Left lung (tissue), 10 donors: Measurements from ENCODE around the gene GNA15. TPM values are rescaled to one million over a fixed set of nuclear protein-coding genes. Genes with fewer than 3 reads are reported as not detected.
"Not testable (repeated sequence)": the region's sequence is repeated elsewhere in the genome, so short reads cannot be mapped to it uniquely, and the experiment has no call there.

Experiments
- ATAC-seq: fragments of 200-7000 bp; cut with Tn5 transposase; one replicate; pipeline ENCODE4 v1.9.1; 2020; ENCODE audit warnings: moderate library complexity
- DNase-seq, 4 donors: peaks; one replicate each; pipeline ENCODE4 v3.0.0-alpha.2; 2013 to 2020
- H3K27ac ChIP-seq, 2 donors: fragments of 200-600 bp; sonication (generic) in 1 of 2; one replicate each; pipeline versions ENCODE4 v1.5.0 to v1.8.0; 2020 to 2021
- H3K27me3 ChIP-seq, 2 donors: fragments of 200-600 bp; sonication (generic) in 1 of 2; one replicate each; pipeline versions ENCODE4 v1.5.0 to v1.8.0; 2020 to 2021
- H3K36me3 ChIP-seq, 2 donors: fragments of 200-600 bp; sonication (generic) in 1 of 2; one replicate each; pipeline versions ENCODE4 v1.5.0 to v1.8.0; 2020 to 2021
- H3K4me1 ChIP-seq, 2 donors: fragments of 200-600 bp; one replicate each; pipeline ENCODE4 v1.8.0; 2021
- H3K4me3 ChIP-seq, 2 donors: fragments of 200-600 bp; sonication (generic) in 1 of 2; one replicate each; pipeline versions ENCODE4 v1.5.0 to v1.8.0; 2020 to 2021; ENCODE audit warnings: mild to moderate bottlenecking in 1 of 2
- H3K9me3 ChIP-seq, 2 donors: fragments of 200-600 bp; sonication (generic) in 1 of 2; one replicate each; pipeline versions ENCODE4 v1.5.0 to v1.8.0; 2020 to 2021
- CTCF ChIP-seq, 2 donors: fragments of 200-600 bp; sonication (generic) in 1 of 2; IDR thresholded peaks; one replicate each; pipeline versions ENCODE4 v1.5.0 to v1.8.0; 2021; ENCODE audit warnings: antibody characterized with exemption in 2 of 2
- intact Hi-C, 2 donors: fragments of 100-400 bp; cut with DNase I; formaldehyde crosslinking; loops; one replicate each; pipeline versions ENCODE4 v1.11.2 to v1.14.2; 2022
- polyA plus RNA-seq, 6 donors: library from polyadenylated mRNA; unstranded; fragments of 120-200 nt; gene quantifications; one replicate each; pipeline ENCODE4 v1.2.1, GENCODE V29; 2013; ENCODE audit not compliant: insufficient read length in 6 of 6
- total RNA-seq, 2 donors: library from RNA; stranded (reverse); fragmentation: NEBNext Ultra II Directional; extraction: Animal tissue kit (Norgen Biotek cat#: 25700); gene quantifications; one replicate each; pipeline ENCODE4 v1.2.1, GENCODE V29; 2021
- donor health status: DM: no; HTN: yes; CAD: no.
- donor health status: DM: no; HTN: no; CAD: no.

GNA15 gene
- total and polyA plus RNA-seq, 8 donors: 1.8 to 35.9 (median 2.8) TPM

DNA sequence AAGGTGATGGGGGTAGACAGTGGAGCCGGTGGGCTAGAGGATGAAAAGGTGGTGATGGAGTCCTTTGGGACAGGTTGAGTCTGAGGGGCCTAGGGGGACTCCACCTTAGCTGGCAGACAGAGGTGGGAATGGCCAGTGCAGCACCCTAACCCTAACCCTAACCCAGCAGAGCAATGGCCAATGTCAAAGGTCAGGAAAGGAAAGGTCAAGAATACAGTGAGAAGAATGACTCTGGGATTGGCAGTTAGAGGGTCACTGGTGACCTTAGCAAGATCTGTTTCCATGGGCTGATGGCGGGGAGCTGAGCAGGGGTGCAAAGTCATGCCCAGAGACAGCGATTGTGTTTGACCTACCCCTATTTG, 16.6 kb downstream of the GNA15 start:
- intact Hi-C loops: no loop called here
- Histone ChIP-seq H3K4me1 (peaks cover 0 to 30% of the 10 kb centered on the region in 2 donors), H3K4me3 (no peak overlapping the region), H3K9me3 (no peaks in the 10 kb centered on the region), H3K27me3 (no peaks in the 10 kb centered on the region), H3K36me3 (peaks cover 0 to 70% of the 10 kb centered on the region in 2 donors), H3K27ac (peak overlapping the region in 1 of 2 donors; percentile 23)
- no peak for TF ChIP-seq CTCF (IDR thresholded peaks at IDR 0.05)
- ATAC-seq: no peak
- DNase-seq: no peak

GRCh38 chr19:3153286-3154230, 17.7 kb downstream of the GNA15 start:
- intact Hi-C loops: no loop called here
- ATAC-seq: no peak
- no peak overlapping the region for H3K4me3 ChIP-seq
- no peaks in the 10 kb centered on the region for H3K27me3 ChIP-seq
- H3K27ac ChIP-seq: peak overlapping the region in 1 of 2 donors; percentile 23
- DNase-seq: no peak
- H3K36me3 ChIP-seq: peaks cover 0 to 75% of the 10 kb centered on the region in 2 donors
- peaks cover 0 to 30% of the 10 kb centered on the region in 2 donors for H3K4me1 ChIP-seq
- TF ChIP-seq CTCF (IDR thresholded peaks at IDR 0.05): no peak
- no peaks in the 10 kb centered on the region for H3K9me3 ChIP-seq

DNA sequence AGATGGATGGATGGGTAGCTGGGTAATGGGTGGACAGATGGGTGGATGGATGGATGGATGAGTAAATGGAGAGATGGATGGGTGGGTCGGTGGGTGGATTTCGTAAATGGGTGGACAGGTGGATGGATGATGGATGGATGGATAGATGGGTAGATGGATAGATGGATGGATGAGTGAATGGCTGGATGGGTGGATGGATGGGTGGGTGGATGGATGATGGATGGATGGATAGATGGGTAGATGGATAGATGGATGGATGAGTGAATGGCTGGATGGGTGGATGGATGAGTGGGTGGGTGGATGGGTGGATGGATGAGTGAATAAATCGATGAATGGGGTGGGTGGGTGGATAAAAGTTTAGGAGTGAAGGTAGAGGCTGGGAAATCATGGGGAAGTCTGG, 18.6 kb downstream of the GNA15 start:
- not testable (repeated sequence) for H3K27me3 ChIP-seq
- peak overlapping the region in 1 of 2 donors; percentile 30 for H3K4me3 ChIP-seq

GRCh38 chr19:3154957-3155736, 19.3 kb downstream of the GNA15 start:
- intact Hi-C loops: no loop called here
- ATAC-seq: peak; percentile 87
- peak in 3 of 4 donors; percentile 48 to 88 (median 86) for DNase-seq

More for the DNA sequence above, 18.6 kb downstream of the GNA15 start:
- intact Hi-C loops, DNase-seq, ATAC-seq, H3K9me3 ChIP-seq: not testable (repeated sequence)
- Histone ChIP-seq H3K4me1 (peaks cover 0 to 30% of the 10 kb centered on the region in 2 donors), H3K27ac (peak overlapping the region; percentile 13 to 88), H3K36me3 (peaks cover 0 to 74% of the 10 kb centered on the region in 2 donors)

More at GRCh38 chr19:3154957-3155736, 19.3 kb downstream of the GNA15 start:
- H3K27ac ChIP-seq: peak overlapping the region; percentile 54 to 88
- H3K36me3 ChIP-seq: peaks cover 0 to 74% of the 10 kb centered on the region in 2 donors
- no peak for TF ChIP-seq CTCF (IDR thresholded peaks at IDR 0.05)
- H3K27me3 ChIP-seq: no peaks in the 10 kb centered on the region
- peak overlapping the region in 1 of 2 donors; percentile 30 for H3K4me3 ChIP-seq
- H3K4me1 ChIP-seq: peaks cover 0 to 30% of the 10 kb centered on the region in 2 donors
- no peaks in the 10 kb centered on the region for H3K9me3 ChIP-seq
